ENCODE measurements around the gene ADGRB3. TPM values are rescaled to one million over a fixed set of nuclear protein-coding genes. Genes with fewer than 3 reads are reported as not detected.

The ADGRB3 gene
- total and polyA plus RNA-seq, 2 donors (not counting 3 experiments of a cell fraction or from before 2014, with no cell fraction given) = not detected

- Histone ChIP-seq H3K36me3 (ENCODE audit: control insufficient read depth in 2 of 2, extremely low read depth in 1 of 2, insufficient read depth in 2 of 2, low read length in 2 of 2) (no peaks in the 10 kb centered on the region), H3K79me2 (ENCODE audit: control insufficient read depth, insufficient read depth, low read length) (no peaks in the 10 kb centered on the region), H3K4me2 (ENCODE audit: insufficient read depth, low read length) (no peak overlapping the region), H2AFZ (ENCODE audit: low read depth, low read length) (no peak overlapping the region), H3K4me3 (replicated peaks in 1 of 3; ENCODE audit: insufficient read depth in 1 of 3, low read depth in 1 of 3, low read length in 3 of 3) (no peak overlapping the region), H3K4me1 (ENCODE audit: control insufficient read depth, extremely low read depth, insufficient read depth, low read length) (no peaks in the 10 kb centered on the region), H4K20me1 (replicated peaks; ENCODE audit: control insufficient read depth, extremely low read depth, insufficient read depth, low read length) (no peaks in the 10 kb centered on the region), H3K9me1 (replicated peaks; ENCODE audit: control insufficient read depth, extremely low read depth, insufficient read depth, low read length) (no peaks in the 10 kb centered on the region), H3K9ac (replicated peaks; ENCODE audit: extremely low read depth, insufficient read depth, low read length) (no peak overlapping the region), H3K27ac (ENCODE audit: insufficient read depth, low read depth, low read length) (no peak overlapping the region), H3K27me3 (ENCODE audit: control insufficient read depth in 2 of 2, insufficient read depth in 2 of 2, low read length in 2 of 2) (no peaks in the 10 kb centered on the region), H3K9me3 (replicated peaks; ENCODE audit: control insufficient read depth, insufficient read depth, low read length) (no peaks in the 10 kb centered on the region)
- intact Hi-C loops (cut with micrococcal nuclease) = no loop called here
- TF ChIP-seq POLR2A (IDR thresholded peaks at IDR 0.05; ENCODE audit: low read depth, low read length) (no peak), GATA2 (IDR thresholded peaks at IDR 0.05; ENCODE audit: insufficient read depth, insufficient read length, low read depth, low read length) (no peak), FOS (IDR thresholded peaks at IDR 0.05; ENCODE audit: borderline replicate concordance, insufficient read depth, low read length) (no peak), EZH2 (IDR thresholded peaks at IDR 0.05; ENCODE audit: borderline replicate concordance, low read depth, low read length, severe bottlenecking) (no peak), CTCF (IDR thresholded peaks at IDR 0.05; ENCODE audit: extremely low read depth in 1 of 2, insufficient read depth in 1 of 2, low read depth in 1 of 2, low read length in 2 of 2) (no peak), MAX (IDR thresholded peaks at IDR 0.05; ENCODE audit: insufficient read depth, insufficient read length) (no peak), MYC (IDR thresholded peaks at IDR 0.05; ENCODE audit: low read depth, low read length) (no peak), POLR2AphosphoS5 (IDR thresholded peaks at IDR 0.05; ENCODE audit: insufficient read depth, low read depth, low read length) (no peak), JUN (IDR thresholded peaks at IDR 0.05; ENCODE audit: borderline replicate concordance, insufficient read depth, insufficient read length, low read depth) (no peak)
- FAIRE-seq = no peak
- DNase-seq (ENCODE audit: low read depth, low spot score) = no peak
- POLR2A ChIA-PET = no interaction called here
- BruUV-seq (replicated peaks) = no TSS peak
- dilution Hi-C loops (cut with MboI; ENCODE audit: extremely low pct_ligation_motif_present, low sequenced_read_pairs) = no loop called here
- CTCF ChIA-PET = no interaction called here
Measured at GRCh38 chr6:68597642-68598041, 37.4 kb upstream of the ADGRB3 start.
